NCI-H526 treated with DMSO at 0.1 percent for 48 hours (cell line): ENCODE results near the gene ZNF213.
"Not testable (repeated sequence)": the region's sequence is repeated elsewhere in the genome, so short reads cannot be mapped to it uniquely, and the experiment has no call there.

Source experiments
- DNase-seq: peaks from one replicate; lab custom pipeline; 2025; lab: John Stamatoyannopoulos, UW

ZNF213 gene

GRCh38 chr16:3170440-3171180 lies 35.8 kb downstream of the ZNF213 start:
- DNase-seq, result no peak

- no peak for DNase-seq
These were observed 36.5 kb downstream of the ZNF213 start for GRCh38 chr16:3171181-3171854.

GRCh38 chr16:3171855-3172593 lies 37.2 kb downstream of the ZNF213 start:
- DNase-seq, result no peak

- no peak for DNase-seq
These were observed 39.2 kb downstream of the ZNF213 start for GRCh38 chr16:3173892-3174617.

GRCh38 chr16:3174618-3175148 lies 39.9 kb downstream of the ZNF213 start:
- no peak for DNase-seq

- no peak for DNase-seq
These were observed 40.6 kb downstream of the ZNF213 start for GRCh38 chr16:3175157-3176093.

GRCh38 chr16:3179651-3180050 lies 44.8 kb downstream of the ZNF213 start:
- DNase-seq, result no peak

- DNase-seq, result no peak
These were observed 45.6 kb downstream of the ZNF213 start for GRCh38 chr16:3180445-3180878.

- not testable (repeated sequence) for DNase-seq
These were observed 47.4 kb downstream of the ZNF213 start for GRCh38 chr16:3182293-3182607.

- DNase-seq, result no peak
These were observed 48.0 kb downstream of the ZNF213 start for GRCh38 chr16:3182608-3183444.

- no peak for DNase-seq
These were observed 48.8 kb downstream of the ZNF213 start for GRCh38 chr16:3183445-3184139.

GRCh38 chr16:3186946-3187690 lies 52.3 kb downstream of the ZNF213 start:
- DNase-seq, result no peak

GRCh38 chr16:3187798-3188674 lies 53.2 kb downstream of the ZNF213 start, which contains the start of gene OR1F1:
TSS of gene OR1F1 (plus strand) at chr16:3188204.
- no peak for DNase-seq

- no peak for DNase-seq
These were observed 53.8 kb downstream of the ZNF213 start for GRCh38 chr16:3188675-3188924.

GRCh38 chr16:3188925-3189825 lies 54.3 kb downstream of the ZNF213 start:
- no peak for DNase-seq

- DNase-seq, result no peak
These were observed 55.0 kb downstream of the ZNF213 start for GRCh38 chr16:3189869-3190268.

- DNase-seq, result no peak
These were observed 56.1 kb downstream of the ZNF213 start for GRCh38 chr16:3190949-3191353.
